Measurements from ENCODE around the gene ANP32B. TPM values are rescaled to one million over a fixed set of nuclear protein-coding genes. Genes with fewer than 3 reads are reported as not detected.

ANP32B gene
- total and polyA plus RNA-seq, 2 experiments from 2014 or later = 13.1 to 114 TPM

DNA sequence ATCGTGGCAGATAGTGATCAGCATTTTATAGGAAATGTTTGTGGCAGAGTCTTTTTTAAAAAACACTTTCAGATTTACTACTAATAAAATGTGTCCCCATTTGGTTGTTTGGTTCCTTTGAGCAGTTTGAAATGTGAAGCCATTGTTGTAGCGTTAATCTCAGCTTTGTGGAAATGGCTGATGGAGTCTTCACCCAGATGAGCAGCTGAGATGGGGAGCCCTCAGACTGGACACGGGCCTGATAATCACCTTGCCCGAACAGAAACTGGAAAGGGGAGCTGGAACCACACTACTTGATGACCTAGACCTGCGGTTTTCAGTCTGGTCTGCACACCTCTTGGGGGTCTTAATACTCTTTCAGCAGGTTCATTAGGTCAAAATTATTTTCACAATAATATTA is 20.6 kb upstream of the ANP32B start:
- no peak overlapping the region for H3K4me2 ChIP-seq
- Mint-ChIP-seq H3K9me3 (no peaks in the 10 kb centered on the region), H3K27me3 (ENCODE audit: insufficient read depth, low read depth, poor library complexity) (peaks cover 4% of the 10 kb centered on the region), H3K4me3 (no peak overlapping the region), H3K27ac (no peak overlapping the region), H3K4me1 (peaks cover 5% of the 10 kb centered on the region; the same call in 1 of the 3 replicates), H3K36me3 (ENCODE audit: low read depth) (no peaks in the 10 kb centered on the region)
- no peaks in the 10 kb centered on the region for H3F3A ChIP-seq (replicated peaks; ENCODE audit: low read depth)
- no peaks in the 10 kb centered on the region for H3K36me3 ChIP-seq (ENCODE audit: insufficient read depth)
- H3K27ac ChIP-seq (ENCODE audit: low read depth) = no peak overlapping the region
- no peaks in the 10 kb centered on the region for H3K79me2 ChIP-seq (replicated peaks; ENCODE audit: insufficient read depth)
- TF ChIP-seq ZNF331 (CRISPR knock-in tag; IDR thresholded peaks at IDR 0.05; ENCODE audit: low read depth) = no peak
- DNase-seq (ENCODE audit: low spot score) = no peak
- no peaks in the 10 kb centered on the region for H3K4me1 ChIP-seq (ENCODE audit: insufficient read depth)
- H3K27me3 ChIP-seq (ENCODE audit: insufficient read depth) = peaks cover 4% of the 10 kb centered on the region; the same call in 1 of the 2 replicates
- no peaks in the 10 kb centered on the region for H3K9me2 ChIP-seq (ENCODE audit: insufficient read depth)
- no peak for ATAC-seq
- no peaks in the 10 kb centered on the region for H4K20me1 ChIP-seq (replicated peaks; ENCODE audit: insufficient read depth)
- H3K4me3 ChIP-seq = no peak overlapping the region
- no peak overlapping the region for H2AFZ ChIP-seq

DNA sequence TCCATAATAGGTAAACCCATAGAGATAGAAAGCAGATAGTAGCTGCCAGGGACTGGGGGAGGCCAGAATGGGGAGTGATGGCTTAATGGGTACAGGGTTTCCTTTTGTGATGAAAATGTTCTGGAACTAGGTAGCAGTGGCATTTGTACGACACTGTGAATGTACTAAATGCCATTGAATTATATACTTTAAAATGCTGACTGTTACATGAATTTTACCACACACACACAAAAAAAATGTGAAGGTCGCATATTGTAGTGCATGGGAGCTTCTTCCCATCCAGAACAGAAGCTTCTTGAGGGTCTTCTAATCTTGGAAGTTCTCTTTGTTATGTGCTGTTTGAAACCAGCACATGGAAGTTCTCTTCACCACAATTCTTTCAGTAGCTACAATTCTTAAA is 19.9 kb upstream of the ANP32B start:
- DNase-seq (ENCODE audit: low spot score) (no peak), ATAC-seq (no peak)
- Histone ChIP-seq H3K4me3 (no peak overlapping the region), H3K27ac (ENCODE audit: low read depth) (no peak overlapping the region), H3K9me2 (ENCODE audit: insufficient read depth) (no peaks in the 10 kb centered on the region), H3K4me1 (ENCODE audit: insufficient read depth) (no peaks in the 10 kb centered on the region), H3K4me2 (no peak overlapping the region), H2AFZ (no peak overlapping the region), H3K36me3 (ENCODE audit: insufficient read depth) (no peaks in the 10 kb centered on the region), H3K27me3 (ENCODE audit: insufficient read depth) (peaks cover 4% of the 10 kb centered on the region; the same call in 1 of the 2 replicates), H4K20me1 (replicated peaks; ENCODE audit: insufficient read depth) (no peaks in the 10 kb centered on the region), H3F3A (replicated peaks; ENCODE audit: low read depth) (no peaks in the 10 kb centered on the region), H3K79me2 (replicated peaks; ENCODE audit: insufficient read depth) (no peaks in the 10 kb centered on the region)
- Mint-ChIP-seq H3K9me3 (no peaks in the 10 kb centered on the region), H3K27me3 (ENCODE audit: insufficient read depth, low read depth, poor library complexity) (peaks cover 4% of the 10 kb centered on the region), H3K4me3 (no peak overlapping the region), H3K27ac (no peak overlapping the region), H3K36me3 (ENCODE audit: low read depth) (no peaks in the 10 kb centered on the region), H3K4me1 (peaks cover 5% of the 10 kb centered on the region; the same call in 1 of the 3 replicates)
- no peak for TF ChIP-seq CREB1 (CRISPR knock-in tag; IDR thresholded peaks at IDR 0.05; ENCODE audit: low read depth)
- no peak for TF ChIP-seq JUNB (IDR thresholded peaks at IDR 0.05; ENCODE audit: unreplicated experiment)
- no peak for TF ChIP-seq NANOG (IDR thresholded peaks at IDR 0.05; ENCODE audit: borderline replicate concordance)
- no peak for TF ChIP-seq ZNF331 (CRISPR knock-in tag; IDR thresholded peaks at IDR 0.05; ENCODE audit: low read depth)
- TF ChIP-seq EZH2phosphoT487 (IDR thresholded peaks at IDR 0.05; ENCODE audit: unreplicated experiment) = no peak
- TF ChIP-seq, protein P1, sequence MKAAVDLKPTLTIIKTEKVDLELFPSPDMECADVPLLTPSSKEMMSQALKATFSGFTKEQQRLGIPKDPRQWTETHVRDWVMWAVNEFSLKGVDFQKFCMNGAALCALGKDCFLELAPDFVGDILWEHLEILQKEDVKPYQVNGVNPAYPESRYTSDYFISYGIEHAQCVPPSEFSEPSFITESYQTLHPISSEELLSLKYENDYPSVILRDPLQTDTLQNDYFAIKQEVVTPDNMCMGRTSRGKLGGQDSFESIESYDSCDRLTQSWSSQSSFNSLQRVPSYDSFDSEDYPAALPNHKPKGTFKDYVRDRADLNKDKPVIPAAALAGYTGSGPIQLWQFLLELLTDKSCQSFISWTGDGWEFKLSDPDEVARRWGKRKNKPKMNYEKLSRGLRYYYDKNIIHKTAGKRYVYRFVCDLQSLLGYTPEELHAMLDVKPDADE (IDR thresholded peaks at IDR 0.05) = no peak
- TF ChIP-seq, protein P2, sequence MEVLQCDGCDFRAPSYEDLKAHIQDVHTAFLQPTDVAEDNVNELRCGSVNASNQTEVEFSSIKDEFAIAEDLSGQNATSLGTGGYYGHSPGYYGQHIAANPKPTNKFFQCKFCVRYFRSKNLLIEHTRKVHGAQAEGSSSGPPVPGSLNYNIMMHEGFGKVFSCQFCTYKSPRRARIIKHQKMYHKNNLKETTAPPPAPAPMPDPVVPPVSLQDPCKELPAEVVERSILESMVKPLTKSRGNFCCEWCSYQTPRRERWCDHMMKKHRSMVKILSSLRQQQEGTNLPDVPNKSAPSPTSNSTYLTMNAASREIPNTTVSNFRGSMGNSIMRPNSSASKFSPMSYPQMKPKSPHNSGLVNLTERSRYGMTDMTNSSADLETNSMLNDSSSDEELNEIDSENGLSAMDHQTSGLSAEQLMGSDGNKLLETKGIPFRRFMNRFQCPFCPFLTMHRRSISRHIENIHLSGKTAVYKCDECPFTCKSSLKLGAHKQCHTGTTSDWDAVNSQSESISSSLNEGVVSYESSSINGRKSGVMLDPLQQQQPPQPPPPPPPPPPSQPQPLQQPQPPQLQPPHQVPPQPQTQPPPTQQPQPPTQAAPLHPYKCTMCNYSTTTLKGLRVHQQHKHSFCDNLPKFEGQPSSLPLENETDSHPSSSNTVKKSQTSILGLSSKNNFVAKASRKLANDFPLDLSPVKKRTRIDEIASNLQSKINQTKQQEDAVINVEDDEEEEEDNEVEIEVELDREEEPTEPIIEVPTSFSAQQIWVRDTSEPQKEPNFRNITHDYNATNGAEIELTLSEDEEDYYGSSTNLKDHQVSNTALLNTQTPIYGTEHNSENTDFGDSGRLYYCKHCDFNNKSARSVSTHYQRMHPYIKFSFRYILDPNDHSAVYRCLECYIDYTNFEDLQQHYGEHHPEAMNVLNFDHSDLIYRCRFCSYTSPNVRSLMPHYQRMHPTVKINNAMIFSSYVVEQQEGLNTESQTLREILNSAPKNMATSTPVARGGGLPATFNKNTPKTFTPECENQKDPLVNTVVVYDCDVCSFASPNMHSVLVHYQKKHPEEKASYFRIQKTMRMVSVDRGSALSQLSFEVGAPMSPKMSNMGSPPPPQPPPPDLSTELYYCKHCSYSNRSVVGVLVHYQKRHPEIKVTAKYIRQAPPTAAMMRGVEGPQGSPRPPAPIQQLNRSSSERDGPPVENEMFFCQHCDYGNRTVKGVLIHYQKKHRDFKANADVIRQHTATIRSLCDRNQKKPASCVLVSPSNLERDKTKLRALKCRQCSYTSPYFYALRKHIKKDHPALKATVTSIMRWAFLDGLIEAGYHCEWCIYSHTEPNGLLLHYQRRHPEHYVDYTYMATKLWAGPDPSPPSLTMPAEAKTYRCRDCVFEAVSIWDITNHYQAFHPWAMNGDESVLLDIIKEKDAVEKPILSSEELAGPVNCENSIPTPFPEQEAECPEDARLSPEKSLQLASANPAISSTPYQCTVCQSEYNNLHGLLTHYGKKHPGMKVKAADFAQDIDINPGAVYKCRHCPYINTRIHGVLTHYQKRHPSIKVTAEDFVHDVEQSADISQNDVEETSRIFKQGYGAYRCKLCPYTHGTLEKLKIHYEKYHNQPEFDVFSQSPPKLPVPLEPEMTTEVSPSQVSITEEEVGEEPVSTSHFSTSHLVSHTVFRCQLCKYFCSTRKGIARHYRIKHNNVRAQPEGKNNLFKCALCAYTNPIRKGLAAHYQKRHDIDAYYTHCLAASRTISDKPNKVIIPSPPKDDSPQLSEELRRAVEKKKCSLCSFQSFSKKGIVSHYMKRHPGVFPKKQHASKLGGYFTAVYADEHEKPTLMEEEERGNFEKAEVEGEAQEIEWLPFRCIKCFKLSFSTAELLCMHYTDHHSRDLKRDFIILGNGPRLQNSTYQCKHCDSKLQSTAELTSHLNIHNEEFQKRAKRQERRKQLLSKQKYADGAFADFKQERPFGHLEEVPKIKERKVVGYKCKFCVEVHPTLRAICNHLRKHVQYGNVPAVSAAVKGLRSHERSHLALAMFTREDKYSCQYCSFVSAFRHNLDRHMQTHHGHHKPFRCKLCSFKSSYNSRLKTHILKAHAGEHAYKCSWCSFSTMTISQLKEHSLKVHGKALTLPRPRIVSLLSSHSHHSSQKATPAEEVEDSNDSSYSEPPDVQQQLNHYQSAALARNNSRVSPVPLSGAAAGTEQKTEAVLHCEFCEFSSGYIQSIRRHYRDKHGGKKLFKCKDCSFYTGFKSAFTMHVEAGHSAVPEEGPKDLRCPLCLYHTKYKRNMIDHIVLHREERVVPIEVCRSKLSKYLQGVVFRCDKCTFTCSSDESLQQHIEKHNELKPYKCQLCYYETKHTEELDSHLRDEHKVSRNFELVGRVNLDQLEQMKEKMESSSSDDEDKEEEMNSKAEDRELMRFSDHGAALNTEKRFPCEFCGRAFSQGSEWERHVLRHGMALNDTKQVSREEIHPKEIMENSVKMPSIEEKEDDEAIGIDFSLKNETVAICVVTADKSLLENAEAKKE (CRISPR knock-in tag; IDR thresholded peaks at IDR 0.05) = no peak
- TF ChIP-seq STAT1 (IDR thresholded peaks at IDR 0.05; ENCODE audit: unreplicated experiment) = no peak
- TF ChIP-seq, protein P3, sequence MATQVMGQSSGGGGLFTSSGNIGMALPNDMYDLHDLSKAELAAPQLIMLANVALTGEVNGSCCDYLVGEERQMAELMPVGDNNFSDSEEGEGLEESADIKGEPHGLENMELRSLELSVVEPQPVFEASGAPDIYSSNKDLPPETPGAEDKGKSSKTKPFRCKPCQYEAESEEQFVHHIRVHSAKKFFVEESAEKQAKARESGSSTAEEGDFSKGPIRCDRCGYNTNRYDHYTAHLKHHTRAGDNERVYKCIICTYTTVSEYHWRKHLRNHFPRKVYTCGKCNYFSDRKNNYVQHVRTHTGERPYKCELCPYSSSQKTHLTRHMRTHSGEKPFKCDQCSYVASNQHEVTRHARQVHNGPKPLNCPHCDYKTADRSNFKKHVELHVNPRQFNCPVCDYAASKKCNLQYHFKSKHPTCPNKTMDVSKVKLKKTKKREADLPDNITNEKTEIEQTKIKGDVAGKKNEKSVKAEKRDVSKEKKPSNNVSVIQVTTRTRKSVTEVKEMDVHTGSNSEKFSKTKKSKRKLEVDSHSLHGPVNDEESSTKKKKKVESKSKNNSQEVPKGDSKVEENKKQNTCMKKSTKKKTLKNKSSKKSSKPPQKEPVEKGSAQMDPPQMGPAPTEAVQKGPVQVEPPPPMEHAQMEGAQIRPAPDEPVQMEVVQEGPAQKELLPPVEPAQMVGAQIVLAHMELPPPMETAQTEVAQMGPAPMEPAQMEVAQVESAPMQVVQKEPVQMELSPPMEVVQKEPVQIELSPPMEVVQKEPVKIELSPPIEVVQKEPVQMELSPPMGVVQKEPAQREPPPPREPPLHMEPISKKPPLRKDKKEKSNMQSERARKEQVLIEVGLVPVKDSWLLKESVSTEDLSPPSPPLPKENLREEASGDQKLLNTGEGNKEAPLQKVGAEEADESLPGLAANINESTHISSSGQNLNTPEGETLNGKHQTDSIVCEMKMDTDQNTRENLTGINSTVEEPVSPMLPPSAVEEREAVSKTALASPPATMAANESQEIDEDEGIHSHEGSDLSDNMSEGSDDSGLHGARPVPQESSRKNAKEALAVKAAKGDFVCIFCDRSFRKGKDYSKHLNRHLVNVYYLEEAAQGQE (IDR thresholded peaks at IDR 0.05; ENCODE audit: unreplicated experiment) = no peak
- no peak for TF ChIP-seq POLR2AphosphoS5 (IDR thresholded peaks at IDR 0.05; ENCODE audit: low read depth)

All from GM23338 (cell line).